Testis (tissue), 2 donors: ENCODE data around the gene FBH1.

ENCODE experiments used
- POLR2A ChIP-seq: fragments of 450-650 bp; IDR thresholded peaks from one replicate; pipeline ENCODE4 v1.6.1; 2017; ENCODE audit warnings: antibody characterized with exemption, mild to moderate bottlenecking, moderate library complexity
- TF ChIP-seq, protein P1 (sequence below), 3 experiments: fragments of 450-650 bp in 2 of 3; fragments of 200-600 bp in 1 of 3; sonication (generic) in 1 of 3; IDR thresholded peaks; one replicate each; pipeline ENCODE4 v1.5.1; 2016 to 2019; ENCODE audit warnings: antibody characterized with exemption in 3 of 3, mild to moderate bottlenecking in 2 of 3, moderate library complexity in 1 of 3

DNA sequence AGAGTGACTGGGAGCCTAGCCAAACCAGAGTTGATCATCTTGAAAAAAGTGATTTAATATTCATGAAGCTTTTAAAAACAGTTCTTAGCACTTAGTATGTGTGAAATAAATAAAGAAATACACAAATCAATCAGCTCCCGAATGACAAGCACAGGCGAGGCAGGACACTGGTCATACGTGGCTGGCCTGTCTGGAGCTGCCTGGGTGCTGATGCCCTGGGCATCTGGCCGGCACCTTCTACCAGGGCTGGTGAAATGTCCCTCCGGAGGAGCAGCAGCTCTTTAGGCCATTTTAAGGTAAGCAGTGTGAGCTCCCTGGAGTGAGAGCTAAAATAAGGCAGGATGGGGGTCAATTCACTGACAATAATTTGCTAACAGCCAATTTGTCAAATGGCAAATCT lies 63.6 kb downstream of the FBH1 start:
- TF ChIP-seq, protein P1, sequence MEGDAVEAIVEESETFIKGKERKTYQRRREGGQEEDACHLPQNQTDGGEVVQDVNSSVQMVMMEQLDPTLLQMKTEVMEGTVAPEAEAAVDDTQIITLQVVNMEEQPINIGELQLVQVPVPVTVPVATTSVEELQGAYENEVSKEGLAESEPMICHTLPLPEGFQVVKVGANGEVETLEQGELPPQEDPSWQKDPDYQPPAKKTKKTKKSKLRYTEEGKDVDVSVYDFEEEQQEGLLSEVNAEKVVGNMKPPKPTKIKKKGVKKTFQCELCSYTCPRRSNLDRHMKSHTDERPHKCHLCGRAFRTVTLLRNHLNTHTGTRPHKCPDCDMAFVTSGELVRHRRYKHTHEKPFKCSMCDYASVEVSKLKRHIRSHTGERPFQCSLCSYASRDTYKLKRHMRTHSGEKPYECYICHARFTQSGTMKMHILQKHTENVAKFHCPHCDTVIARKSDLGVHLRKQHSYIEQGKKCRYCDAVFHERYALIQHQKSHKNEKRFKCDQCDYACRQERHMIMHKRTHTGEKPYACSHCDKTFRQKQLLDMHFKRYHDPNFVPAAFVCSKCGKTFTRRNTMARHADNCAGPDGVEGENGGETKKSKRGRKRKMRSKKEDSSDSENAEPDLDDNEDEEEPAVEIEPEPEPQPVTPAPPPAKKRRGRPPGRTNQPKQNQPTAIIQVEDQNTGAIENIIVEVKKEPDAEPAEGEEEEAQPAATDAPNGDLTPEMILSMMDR (IDR thresholded peaks at IDR 0.05), result no peak
- TF ChIP-seq POLR2A, result no peak
